MCF 10A (cell line): Measurements from ENCODE around the gene SLC22A4. TPM values are rescaled to one million over a fixed set of nuclear protein-coding genes. Genes with fewer than 3 reads are reported as not detected.

Experiments
- BruUV-seq: library from RNA; stranded (reverse); fragments of 400-500 nt; replicated peaks from 2 replicates; lab custom pipeline; 2021; lab: Mats Ljungman, UMichigan
- CTCF ChIA-PET: fragments of 300-600 bp; sonication (Branson Sonifier 250); formaldehyde crosslinking; extraction: SDS; loops from one replicate; lab custom pipeline; 2021; ENCODE audit warnings: antibody characterized with exemption, inconsistent platforms; lab: Yijun Ruan, JAX
- POLR2A ChIA-PET: fragments of 300-600, 350-650 bp; sonication (Branson Sonifier 250); formaldehyde crosslinking; extraction: SDS; loops from one replicate; lab custom pipeline; 2020; ENCODE audit warnings: antibody characterized with exemption, inconsistent platforms; lab: Yijun Ruan, JAX
- DNase-seq: peaks from one replicate; pipeline ENCODE4 v3.0.0-alpha.2; 2018; ENCODE audit not compliant: unreplicated experiment
- H3K27ac Mint-ChIP-seq: one replicate; pipeline ENCODE4 v1.8.0; 2022; ENCODE audit warnings: mild to moderate bottlenecking, low read depth, mixed read lengths; ENCODE audit not compliant: unreplicated experiment
- H3K27me3 Mint-ChIP-seq: one replicate; pipeline ENCODE4 v1.8.0; 2022; ENCODE audit warnings: mixed read lengths; ENCODE audit not compliant: insufficient read depth, unreplicated experiment
- H3K36me3 Mint-ChIP-seq: one replicate; pipeline ENCODE4 v1.8.0; 2022; ENCODE audit warnings: mild to moderate bottlenecking, moderate library complexity, mixed read lengths; ENCODE audit not compliant: insufficient read depth, unreplicated experiment
- H3K4me1 Mint-ChIP-seq: one replicate; pipeline ENCODE4 v1.8.0; 2022; ENCODE audit warnings: mixed read lengths; ENCODE audit not compliant: insufficient read depth, unreplicated experiment
- H3K4me3 Mint-ChIP-seq: one replicate; pipeline ENCODE4 v1.8.0; 2022; ENCODE audit warnings: mild to moderate bottlenecking, moderate library complexity, mixed read lengths; ENCODE audit not compliant: unreplicated experiment
- H3K9me3 Mint-ChIP-seq: one replicate; pipeline ENCODE4 v1.8.0; 2022; ENCODE audit warnings: mixed read lengths; ENCODE audit not compliant: unreplicated experiment
- CTCF ChIP-seq: fragments of 200-600 bp; IDR thresholded peaks from one replicate; pipeline ENCODE4 v1.8.0; 2022; ENCODE audit warnings: antibody characterized with exemption, mild to moderate bottlenecking; ENCODE audit not compliant: unreplicated experiment
- intact Hi-C: fragments of 100-400 bp; cut with micrococcal nuclease; formaldehyde crosslinking; loops from 2 replicates; pipeline ENCODE4 v1.14.1; 2022
- total RNA-seq: library from RNA; stranded (reverse); gene quantifications from 2 replicates; pipeline ENCODE4 v1.2.3, GENCODE V29; 2022

SLC22A4 gene
- total RNA-seq, 1 experiment from 2014 or later: 17.5 TPM

- Mint-ChIP-seq H3K4me1 (peaks cover 50% of the 10 kb centered on the region), H3K36me3 (peaks cover 24% of the 10 kb centered on the region), H3K27ac (peak overlapping the region; percentile 43), H3K9me3 (no peaks in the 10 kb centered on the region), H3K4me3 (peak overlapping the region; percentile 79), H3K27me3 (no peaks in the 10 kb centered on the region)
- DNase-seq: peak; percentile 49
- TF ChIP-seq CTCF: no peak
- intact Hi-C loops: loop anchor here (2.0 to 5.0 kb wide), 2 partner anchors 21 to 141 kb away; partner anchors contain the start of gene P4HA2
- ChIA-PET CTCF (interaction anchor here (0.6 to 5.0 kb wide), 20 partner anchors 10 to 303 kb away, joined by 3 to 37 read pairs (median 4); partner anchors contain the start of genes IRF1 and SLC22A4), POLR2A (interaction anchor here (0.7 to 11.9 kb wide), 21 partner anchors 13 to 613 kb away, joined by 3 to 178 read pairs (median 5); partner anchors contain the start of genes IRF1, P4HA2 and SLC22A4)
- BruUV-seq: no TSS peak
Observed at GRCh38 chr5:132368186-132368585, 74.0 kb downstream of the SLC22A4 start.

- POLR2A ChIA-PET: interaction anchor here (0.6 to 11.9 kb wide), 38 partner anchors 8 to 1285 kb away, joined by 3 to 178 read pairs (median 5); partner anchors contain the start of genes IRF1, P4HA2 and SLC22A4
- no peak for DNase-seq
- Mint-ChIP-seq H3K9me3 (no peaks in the 10 kb centered on the region), H3K27me3 (no peaks in the 10 kb centered on the region), H3K36me3 (peaks cover 27% of the 10 kb centered on the region), H3K4me3 (peak overlapping the region; percentile 79), H3K27ac (peak overlapping the region; percentile 39), H3K4me1 (peaks cover 44% of the 10 kb centered on the region)
- no peak for TF ChIP-seq CTCF
- CTCF ChIA-PET: interaction anchor here (0.6 to 5.0 kb wide), 15 partner anchors 11 to 188 kb away, joined by 3 to 37 read pairs (median 5); partner anchors contain the start of genes IRF1 and SLC22A4
- intact Hi-C loops: loop anchor here (1.0 to 5.0 kb wide), 4 partner anchors 20 to 304 kb away; partner anchors contain the start of gene P4HA2
- TSS peak; percentile 71 for BruUV-seq
Observed at GRCh38 chr5:132369007-132369473, 74.8 kb downstream of the SLC22A4 start.

GRCh38 chr5:132369474-132370180, 75.4 kb downstream of the SLC22A4 start, which contains the start of gene SLC22A5:
Gene SLC22A5, plus strand, starts transcription at chr5:132369710. Its CDS starts 263 bp downstream, at chr5:132369973.
- H3K9me3 Mint-ChIP-seq: no peaks in the 10 kb centered on the region
- ChIA-PET POLR2A (interaction anchor here (0.6 to 11.9 kb wide), 39 partner anchors 8 to 1284 kb away, joined by 3 to 178 read pairs (median 4); partner anchors contain the start of genes IRF1, P4HA2 and SLC22A4), CTCF (interaction anchor here (0.6 to 5.0 kb wide), 14 partner anchors 11 to 260 kb away, joined by 3 to 37 read pairs (median 4); partner anchors contain the start of gene SLC22A4)
- H3K36me3 Mint-ChIP-seq: peaks cover 31% of the 10 kb centered on the region
- H3K27ac Mint-ChIP-seq: peak within 1 kb of the TSS; percentile 39
- peak; percentile 84 for DNase-seq
- no TSS peak for BruUV-seq
- H3K27me3 Mint-ChIP-seq: no peaks in the 10 kb centered on the region
- intact Hi-C loops: loop anchor here (1.0 to 5.0 kb wide), 6 partner anchors 19 to 304 kb away; partner anchors contain the start of gene P4HA2
- no peak for TF ChIP-seq CTCF
- H3K4me3 Mint-ChIP-seq: peak within 1 kb of the TSS; percentile 79
- peaks cover 44% of the 10 kb centered on the region for H3K4me1 Mint-ChIP-seq
